Activated CD4-positive, alpha-beta T cell treated with anti-CD3 and anti-CD28 coated beads, Interleukin-10, Interleukin-2, amounts not matched to agents 100 ng/mL and 50 ng/mL, durations not matched to agents 16 hours and 8 hours (primary cell): ENCODE results near the gene KLK5.
"Not testable (repeated sequence)": the region's sequence is repeated elsewhere in the genome, so short reads cannot be mapped to it uniquely, and the experiment has no call there.

Experiments
- DNase-seq: peaks from one replicate; pipeline ENCODE4 v3.0.0-alpha.2; 2020

The KLK5 gene

GRCh38 chr19:50921426-50922316 lies 31.2 kb downstream of the KLK5 start:
- no peak for DNase-seq

- no peak for DNase-seq
Observed at GRCh38 chr19:50916069-50916468, 36.8 kb downstream of the KLK5 start.

- DNase-seq, result no peak
Observed at GRCh38 chr19:50912727-50913716, 39.8 kb downstream of the KLK5 start.

GRCh38 chr19:50912102-50912599 lies 40.7 kb downstream of the KLK5 start:
- DNase-seq, result no peak

- no peak for DNase-seq
Observed at GRCh38 chr19:50911206-50912101, 41.4 kb downstream of the KLK5 start, which contains the start of gene KLK4. Gene KLK4 (minus strand): TSS chr19:50911395. CDS start chr19:50910738, 657 bp downstream.

GRCh38 chr19:50910722-50911121 lies 42.1 kb downstream of the KLK5 start:
- no peak for DNase-seq

- DNase-seq, result peak; percentile 52
Observed at GRCh38 chr19:50909240-50910070, 43.4 kb downstream of the KLK5 start.

GRCh38 chr19:50908336-50908735 lies 44.5 kb downstream of the KLK5 start:
- DNase-seq, result no peak

- peak; percentile 51 for DNase-seq
Observed at GRCh38 chr19:50906217-50906616, 46.6 kb downstream of the KLK5 start.

- DNase-seq, result no peak
Observed at GRCh38 chr19:50902640-50903039, 50.2 kb downstream of the KLK5 start.

- DNase-seq, result no peak
Observed at GRCh38 chr19:50899569-50899968, 53.3 kb downstream of the KLK5 start.

GRCh38 chr19:50898018-50898417 lies 54.8 kb downstream of the KLK5 start:
- no peak for DNase-seq

- DNase-seq, result no peak
Observed at GRCh38 chr19:50897612-50898011, 55.2 kb downstream of the KLK5 start.

GRCh38 chr19:50897191-50897607 lies 55.6 kb downstream of the KLK5 start:
- DNase-seq, result no peak

GRCh38 chr19:50896591-50897190 lies 56.1 kb downstream of the KLK5 start:
- DNase-seq, result peak; percentile 67

- DNase-seq, result not testable (repeated sequence)
Observed at GRCh38 chr19:50896089-50896590, 56.7 kb downstream of the KLK5 start.

- no peak for DNase-seq
Observed at GRCh38 chr19:50894478-50895356, 58.1 kb downstream of the KLK5 start.
